ENCODE results near the gene CCDC57. TPM values are rescaled to one million over a fixed set of nuclear protein-coding genes. Genes with fewer than 3 reads are reported as not detected.

The CCDC57 gene
- total RNA-seq, 1 experiment from 2014 or later = 69.9 TPM

DNA sequence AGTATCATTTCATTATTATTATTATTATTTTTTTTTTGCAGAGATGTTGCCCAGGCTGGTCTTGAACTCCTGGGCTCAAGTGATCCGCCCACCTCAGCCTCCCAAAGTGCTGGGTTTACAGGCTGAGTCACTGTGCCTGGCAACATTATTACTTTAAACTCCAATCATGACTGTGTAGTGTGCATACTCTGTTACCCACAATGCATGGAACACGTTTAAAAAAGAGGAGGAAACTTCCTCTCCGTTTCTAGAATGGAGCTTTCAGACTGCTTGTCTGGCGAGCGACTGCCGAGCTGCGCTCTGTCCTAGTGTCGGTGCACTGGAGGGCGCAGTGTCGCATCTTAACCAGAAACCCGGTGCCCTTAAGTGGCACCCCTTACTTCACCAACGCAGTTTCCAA, 92.5 kb downstream of the CCDC57 start:
- DNase-seq = no peak
- BruUV-seq (replicated peaks) = no TSS peak

DNA sequence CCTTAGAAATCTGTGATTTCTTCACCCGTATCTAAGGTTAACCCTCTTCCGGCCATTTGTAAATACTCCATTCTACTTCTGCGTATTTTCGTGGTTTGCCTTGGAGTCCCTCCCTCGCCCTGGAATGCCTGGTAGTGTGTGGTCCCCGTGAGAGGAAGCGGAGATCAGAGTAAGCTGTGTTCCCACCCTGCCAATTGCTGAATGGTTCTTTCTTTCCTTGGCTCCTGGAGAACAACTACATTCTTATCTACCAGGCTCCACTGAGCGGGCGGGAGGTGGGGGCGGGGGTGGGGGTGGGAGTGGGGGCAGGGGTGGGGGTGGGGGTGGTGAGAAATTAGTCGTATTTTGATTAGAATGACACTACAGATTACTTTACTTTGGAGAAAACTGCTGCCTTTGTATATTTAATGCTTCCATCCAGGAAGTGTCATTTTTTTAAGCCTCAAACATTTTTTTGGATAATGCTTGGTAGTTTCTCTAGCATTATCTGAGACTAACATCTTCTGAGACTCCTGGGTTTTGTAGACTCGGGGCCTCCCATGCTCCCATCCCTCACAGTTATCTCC, 93.7 kb downstream of the CCDC57 start:
- TF ChIP-seq, protein P1, sequence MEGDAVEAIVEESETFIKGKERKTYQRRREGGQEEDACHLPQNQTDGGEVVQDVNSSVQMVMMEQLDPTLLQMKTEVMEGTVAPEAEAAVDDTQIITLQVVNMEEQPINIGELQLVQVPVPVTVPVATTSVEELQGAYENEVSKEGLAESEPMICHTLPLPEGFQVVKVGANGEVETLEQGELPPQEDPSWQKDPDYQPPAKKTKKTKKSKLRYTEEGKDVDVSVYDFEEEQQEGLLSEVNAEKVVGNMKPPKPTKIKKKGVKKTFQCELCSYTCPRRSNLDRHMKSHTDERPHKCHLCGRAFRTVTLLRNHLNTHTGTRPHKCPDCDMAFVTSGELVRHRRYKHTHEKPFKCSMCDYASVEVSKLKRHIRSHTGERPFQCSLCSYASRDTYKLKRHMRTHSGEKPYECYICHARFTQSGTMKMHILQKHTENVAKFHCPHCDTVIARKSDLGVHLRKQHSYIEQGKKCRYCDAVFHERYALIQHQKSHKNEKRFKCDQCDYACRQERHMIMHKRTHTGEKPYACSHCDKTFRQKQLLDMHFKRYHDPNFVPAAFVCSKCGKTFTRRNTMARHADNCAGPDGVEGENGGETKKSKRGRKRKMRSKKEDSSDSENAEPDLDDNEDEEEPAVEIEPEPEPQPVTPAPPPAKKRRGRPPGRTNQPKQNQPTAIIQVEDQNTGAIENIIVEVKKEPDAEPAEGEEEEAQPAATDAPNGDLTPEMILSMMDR (IDR thresholded peaks at IDR 0.05; ENCODE audit: unreplicated experiment) = no peak
- Mint-ChIP-seq H3K4me1 (ENCODE audit: low read depth, unreplicated experiment) (no peaks in the 10 kb centered on the region), H3K36me3 (ENCODE audit: insufficient read depth, unreplicated experiment) (peaks cover 10% of the 10 kb centered on the region), H3K27me3 (ENCODE audit: unreplicated experiment) (no peaks in the 10 kb centered on the region), H3K27ac (ENCODE audit: unreplicated experiment) (no peak overlapping the region), H3K9me3 (ENCODE audit: low read depth, unreplicated experiment) (no peaks in the 10 kb centered on the region), H3K4me3 (ENCODE audit: low read depth, unreplicated experiment) (no peak overlapping the region)
- no peak for DNase-seq
- no TSS peak for BruUV-seq (replicated peaks)
- intact Hi-C loops (cut with micrococcal nuclease; ENCODE audit: unreplicated experiment) = no loop called here
- CTCF ChIA-PET = no interaction called here

More for the DNA sequence above, 92.5 kb downstream of the CCDC57 start:
- Mint-ChIP-seq H3K27me3 (ENCODE audit: unreplicated experiment) (no peaks in the 10 kb centered on the region), H3K4me1 (ENCODE audit: low read depth, unreplicated experiment) (no peaks in the 10 kb centered on the region), H3K36me3 (ENCODE audit: insufficient read depth, unreplicated experiment) (peaks cover 15% of the 10 kb centered on the region), H3K27ac (ENCODE audit: unreplicated experiment) (no peak overlapping the region), H3K4me3 (ENCODE audit: low read depth, unreplicated experiment) (no peak overlapping the region), H3K9me3 (ENCODE audit: low read depth, unreplicated experiment) (no peaks in the 10 kb centered on the region)
- TF ChIP-seq, protein P1 (IDR thresholded peaks at IDR 0.05; ENCODE audit: unreplicated experiment) = no peak
- CTCF ChIA-PET = no interaction called here
- intact Hi-C loops (cut with micrococcal nuclease; ENCODE audit: unreplicated experiment) = no loop called here

GRCh38 chr17:82118168-82118814, 94.4 kb downstream of the CCDC57 start:
- H3K4me3 Mint-ChIP-seq (ENCODE audit: low read depth, unreplicated experiment) = no peak overlapping the region
- intact Hi-C loops (cut with micrococcal nuclease; ENCODE audit: unreplicated experiment) = no loop called here
- H3K27ac Mint-ChIP-seq (ENCODE audit: unreplicated experiment) = no peak overlapping the region
- peaks cover 10% of the 10 kb centered on the region for H3K36me3 Mint-ChIP-seq (ENCODE audit: insufficient read depth, unreplicated experiment)
- CTCF ChIA-PET = no interaction called here
- TF ChIP-seq, protein P1 (IDR thresholded peaks at IDR 0.05; ENCODE audit: unreplicated experiment) = no peak
- BruUV-seq (replicated peaks) = no TSS peak
- H3K4me1 Mint-ChIP-seq (ENCODE audit: low read depth, unreplicated experiment) = no peaks in the 10 kb centered on the region
- H3K9me3 Mint-ChIP-seq (ENCODE audit: low read depth, unreplicated experiment) = no peaks in the 10 kb centered on the region
- DNase-seq = no peak
- H3K27me3 Mint-ChIP-seq (ENCODE audit: unreplicated experiment) = no peaks in the 10 kb centered on the region

DNA sequence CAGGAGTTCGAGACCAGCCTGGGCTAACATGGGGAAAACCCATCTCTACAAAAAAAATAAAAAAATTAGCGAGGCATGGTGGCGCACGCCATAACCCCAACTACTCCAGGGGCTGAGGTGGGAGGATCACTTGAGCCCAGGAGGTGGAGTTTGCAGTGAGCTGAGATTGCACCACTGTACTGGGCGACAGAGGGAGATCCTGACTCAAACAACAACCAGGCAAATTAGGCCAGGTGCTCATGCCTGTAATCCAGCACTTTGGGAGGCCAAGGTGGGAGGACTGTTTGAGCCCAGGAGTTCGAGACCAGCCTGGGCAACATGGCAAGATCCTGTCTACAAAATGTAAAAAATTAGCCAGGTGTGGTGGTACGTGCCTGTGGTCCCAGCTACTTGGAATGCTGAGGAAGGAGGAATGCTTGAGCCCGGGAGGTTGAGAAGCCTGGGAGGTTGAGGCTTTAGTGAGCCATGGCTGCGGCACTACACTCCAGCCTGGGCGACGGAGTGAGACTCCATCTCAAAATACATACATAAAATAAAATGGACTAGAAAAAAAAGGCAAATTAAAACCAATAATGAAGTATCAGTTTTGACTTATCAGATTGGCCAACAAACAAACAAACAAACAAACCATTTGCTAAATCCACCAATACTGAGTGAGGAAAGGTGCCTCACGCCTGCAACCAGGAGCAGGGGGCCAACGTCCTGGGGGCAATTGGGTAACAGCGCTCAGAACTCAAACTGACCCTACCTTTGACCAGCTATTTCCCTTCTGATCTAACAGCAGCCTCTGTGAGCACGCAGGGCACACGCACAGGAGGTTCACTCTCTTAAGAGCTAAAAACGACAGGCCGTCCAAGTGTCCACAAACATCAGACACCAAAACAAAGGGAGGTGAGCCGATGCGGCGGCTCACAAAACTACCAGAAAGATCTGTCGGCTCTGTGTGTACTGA, 95.2 kb downstream of the CCDC57 start:
- Mint-ChIP-seq H3K36me3 (ENCODE audit: insufficient read depth, unreplicated experiment) (peaks cover 10% of the 10 kb centered on the region), H3K27me3 (ENCODE audit: unreplicated experiment) (no peaks in the 10 kb centered on the region), H3K4me1 (ENCODE audit: low read depth, unreplicated experiment) (no peaks in the 10 kb centered on the region), H3K4me3 (ENCODE audit: low read depth, unreplicated experiment) (no peak overlapping the region), H3K27ac (ENCODE audit: unreplicated experiment) (no peak overlapping the region), H3K9me3 (ENCODE audit: low read depth, unreplicated experiment) (no peaks in the 10 kb centered on the region)
- no peak for DNase-seq
- no TSS peak for BruUV-seq (replicated peaks)
- intact Hi-C loops (cut with micrococcal nuclease; ENCODE audit: unreplicated experiment) = no loop called here
- TF ChIP-seq, protein P1 (IDR thresholded peaks at IDR 0.05; ENCODE audit: unreplicated experiment) = no peak
- CTCF ChIA-PET = no interaction called here

Measured in Calu3 (cell line).